GM12878 (cell line): ENCODE results near the gene NELL1. TPM values are rescaled to one million over a fixed set of nuclear protein-coding genes. Genes with fewer than 3 reads are reported as not detected.

Experiments used
- ATAC-seq: fragments of 200-7000 bp; cut with Tn5 transposase; 3 replicates; pipeline ENCODE4 v1.9.1; 2020; ENCODE audit warnings: mild to moderate bottlenecking, moderate library complexity
- BruUV-seq: library from RNA; stranded (reverse); fragments of 400-500 nt; replicated peaks from 2 replicates; lab custom pipeline; 2021; lab: Mats Ljungman, UMichigan
- CTCF ChIA-PET: fragments of 300-600 bp; sonication (Branson Sonifier 250); formaldehyde crosslinking; extraction: SDS; loops from one replicate; lab custom pipeline; 2021; ENCODE audit warnings: inconsistent platforms; lab: Yijun Ruan, JAX
- POLR2A ChIA-PET: fragments of 350-600 bp; formaldehyde crosslinking; extraction: SDS; loops from one replicate; lab custom pipeline; 2021; ENCODE audit warnings: inconsistent platforms; lab: Charles Lee
- RAD21 ChIA-PET: fragments of 300-600 bp; sonication (Branson Sonifier 250); formaldehyde crosslinking; loops from one replicate; lab custom pipeline; 2023; ENCODE audit warnings: antibody characterized with exemption; ENCODE audit not compliant: unreplicated experiment; lab: Charles Lee
- SMC1A ChIA-PET: fragments of 300-600 bp; sonication (Branson Sonifier 250); formaldehyde crosslinking; loops from one replicate; lab custom pipeline; 2023; ENCODE audit not compliant: unreplicated experiment, uncharacterized antibody; lab: Charles Lee
- DNase-seq: peaks from one replicate; pipeline ENCODE4 v3.0.0-alpha.2; 2011; ENCODE audit warnings: low read depth, low spot score
- FAIRE-seq: peaks from 3 replicates; lab custom pipeline; 2011; peaks lifted over from hg19 to GRCh38; lab: Jason Lieb, UNC
- H2AFZ ChIP-seq: 2 replicates; pipeline ENCODE4 v1.6.0; 2011; ENCODE audit warnings: low read depth, low read length, control low read depth; ENCODE audit not compliant: control insufficient read depth
- H3K27ac ChIP-seq: 2 replicates; pipeline ENCODE4 v1.5.1; 2011; ENCODE audit warnings: control low read depth; ENCODE audit not compliant: control insufficient read depth, insufficient read depth
- H3K27me3 ChIP-seq, 2 experiments: replicated peaks in 1 of 2; 2 replicates each; pipeline versions ENCODE4 v1.6.0 to v1.6.1; 2011; ENCODE audit warnings: low read length in 1 of 2; ENCODE audit not compliant: control insufficient read depth in 2 of 2, insufficient read depth in 2 of 2
- H3K36me3 ChIP-seq, 2 experiments: 2 replicates each; pipeline ENCODE4 v1.5.1; 2011; ENCODE audit warnings: low read length in 1 of 2; ENCODE audit not compliant: control insufficient read depth in 2 of 2, insufficient read depth in 2 of 2
- H3K4me1 ChIP-seq: 2 replicates; pipeline ENCODE4 v1.6.1; 2011; ENCODE audit warnings: mild to moderate bottlenecking, low read length, moderate library complexity, mixed read lengths; ENCODE audit not compliant: control insufficient read depth, insufficient read depth
- H3K4me2 ChIP-seq: 2 replicates; pipeline ENCODE4 v1.6.0; 2011; ENCODE audit warnings: control low read depth; ENCODE audit not compliant: control insufficient read depth, insufficient read depth
- H3K4me3 ChIP-seq: fragments of 200-600 bp; sonication (generic); 2 replicates; pipeline ENCODE4 v1.5.1; 2016
- H3K79me2 ChIP-seq: 2 replicates; pipeline ENCODE4 v1.6.0; 2011; ENCODE audit warnings: low read length; ENCODE audit not compliant: control insufficient read depth, insufficient read depth
- H3K9ac ChIP-seq: 2 replicates; pipeline ENCODE4 v1.8.0; 2011; ENCODE audit warnings: low read length, control low read depth, mixed read lengths; ENCODE audit not compliant: control insufficient read depth, insufficient read depth
- H3K9me3 ChIP-seq: replicated peaks from 3 replicates; pipeline ENCODE4 v1.5.1; 2011; ENCODE audit warnings: mild to moderate bottlenecking, low read length; ENCODE audit not compliant: control insufficient read depth, insufficient read depth
- H4K20me1 ChIP-seq: 2 replicates; pipeline ENCODE4 v1.6.0; 2011; ENCODE audit not compliant: control insufficient read depth, insufficient read depth
- KDM1A ChIP-seq: fragments of 200-600 bp; sonication (generic); IDR thresholded peaks from 2 replicates; pipeline ENCODE4 v1.6.1; 2016; ENCODE audit warnings: borderline replicate concordance
- USF1 ChIP-seq: IDR thresholded peaks from 2 replicates; pipeline ENCODE4 v1.6.1; 2011; ENCODE audit warnings: borderline replicate concordance, low read depth, mild to moderate bottlenecking, moderate library complexity, mixed read lengths, low read length; ENCODE audit not compliant: insufficient read depth; ENCODE audit errors: extremely low read length
- ZNF384 ChIP-seq: IDR thresholded peaks from 2 replicates; pipeline ENCODE4 v1.6.1; 2012; ENCODE audit warnings: low read depth, mild to moderate bottlenecking, low read length, improper control_type of control experiment, borderline replicate concordance
- WGBS: methylation state at CpG from one replicate; pipeline ENCODE4 v1.1.6; 2016; ENCODE audit warnings: low lambda C conversion rate; ENCODE audit not compliant: insufficient replicate concordance, insufficient coverage; ENCODE audit errors: missing lambda C conversion rate; 5-methylcytosine and 5-hydroxymethylcytosine counted together
- in situ Hi-C: fragments of 300-500 bp; cut with MboI; formaldehyde crosslinking; loops from 9 replicates; pipeline ENCODE4 v1.14.3; 2018; ENCODE audit warnings: mixed read lengths
- intact Hi-C: fragments of 100-400 bp; cut with micrococcal nuclease; formaldehyde crosslinking; loops from one replicate; pipeline ENCODE4 v1.14.2; 2022; ENCODE audit not compliant: unreplicated experiment
- polyA plus RNA-seq, 11 experiments: library from polyadenylated mRNA; depleted of rRNA in 4 of 11; unstranded in 6 of 11; stranded (reverse) in 5 of 11; fragments of >200 nt; fragmentation: Nextera tagmentation in 4 of 11; fragmentation: Illumina TruSeq in 1 of 11; extraction: Ambion mirVana in 4 of 11; extraction: Trizol in 1 of 11; gene quantifications; 1 replicate in 1 of 11; 2 replicates in 10 of 11; pipeline versions ENCODE4 v1.2.1 to v1.2.3, GENCODE V29; 2011 to 2016; ENCODE audit warnings: inconsistent platforms in 2 of 11, missing spikeins in 2 of 11, low read depth in 1 of 11
- total RNA-seq, 4 experiments: library from RNA; depleted of rRNA in 3 of 4; stranded (reverse); fragments of >200 nt in 3 of 4; fragmentation: Illumina TruSeq in 1 of 4; extraction: Trizol in 1 of 4; gene quantifications; 2 replicates each; pipeline versions ENCODE4 v1.2.1 to v1.2.3, GENCODE V29; 2013 to 2021

NELL1 gene
- total and polyA plus RNA-seq, 10 of the 15 experiments (the other 5 are each of a cell fraction or from before 2014, with no cell fraction given): 0.02 to 0.12 TPM; not detected in 8

- intact Hi-C loops: no loop called here
- Histone ChIP-seq H3K27me3 (no peaks in the 10 kb centered on the region), H2AFZ (no peak overlapping the region), H3K27ac (no peak overlapping the region), H3K4me1 (no peaks in the 10 kb centered on the region), H3K9ac (no peak overlapping the region), H3K9me3 (no peaks in the 10 kb centered on the region), H3K36me3 (no peaks in the 10 kb centered on the region), H4K20me1 (no peaks in the 10 kb centered on the region), H3K4me2 (no peak overlapping the region), H3K79me2 (no peaks in the 10 kb centered on the region), H3K4me3 (no peak overlapping the region)
- CTCF ChIA-PET: interaction anchor here (0.6 to 3.6 kb wide), 2 partner anchors 84 to 779 kb away, joined by 4 to 9 read pairs; no protein-coding TSS in a partner anchor
- 0% methylated on average over 1 of the region's 1 CpG for WGBS
- POLR2A ChIA-PET: no interaction called here
- SMC1A ChIA-PET: interaction anchor here (0.6 to 1.6 kb wide), 4 partner anchors 10 to 208 kb away, joined by 3 read pairs; no protein-coding TSS in a partner anchor
- ATAC-seq (peak; percentile 38), FAIRE-seq (no peak), DNase-seq (no peak)
- TF ChIP-seq KDM1A (no peak), ZNF384 (no peak)
- in situ Hi-C loops: no loop called here
- RAD21 ChIA-PET: interaction anchor here (1.2 kb wide), 1 partner anchor 10 kb away, joined by 3 read pairs; no protein-coding TSS in a partner anchor
- BruUV-seq: no TSS peak
Measured at GRCh38 chr11:21427726-21428125, 758.3 kb downstream of the NELL1 start.

GRCh38 chr11:21428796-21429195, 759.4 kb downstream of the NELL1 start:
- intact Hi-C loops: no loop called here
- H3K4me3 ChIP-seq: no peak overlapping the region
- DNase-seq: no peak
- no peak for TF ChIP-seq USF1
- TF ChIP-seq, all 136 proteins: peak for 0
- no peaks in the 10 kb centered on the region for H3K79me2 ChIP-seq
- BruUV-seq: no TSS peak
- no peaks in the 10 kb centered on the region for H3K9me3 ChIP-seq
- H3K27ac ChIP-seq: no peak overlapping the region
- no peak for FAIRE-seq
- no peak for ATAC-seq
- ChIA-PET CTCF (interaction anchor here (3.6 kb wide), 1 partner anchor 83 kb away, joined by 9 read pairs; no protein-coding TSS in a partner anchor), SMC1A (interaction anchor here (1.6 kb wide), 1 partner anchor 83 kb away, joined by 3 read pairs; no protein-coding TSS in a partner anchor), RAD21 (no interaction called here), POLR2A (interaction anchor here (1.1 kb wide), 1 partner anchor 11 kb away, joined by 3 read pairs; no protein-coding TSS in a partner anchor)
- WGBS: 0% methylated on average over 1 of the region's 1 CpG
- H3K4me2 ChIP-seq: no peak overlapping the region
- H4K20me1 ChIP-seq: no peaks in the 10 kb centered on the region
- in situ Hi-C loops: no loop called here
- no peaks in the 10 kb centered on the region for H3K27me3 ChIP-seq
- no peak overlapping the region for H2AFZ ChIP-seq
- no peak overlapping the region for H3K9ac ChIP-seq
- H3K36me3 ChIP-seq: no peaks in the 10 kb centered on the region
- no peaks in the 10 kb centered on the region for H3K4me1 ChIP-seq
